Astrocyte (in vitro differentiated cells and primary cell): ENCODE data around the gene ISCA1. TPM values are rescaled to one million over a fixed set of nuclear protein-coding genes. Genes with fewer than 3 reads are reported as not detected.

ENCODE experiments used
- DNase-seq: peaks from one replicate; pipeline ENCODE4 v3.0.0-alpha.2; 2010; ENCODE audit warnings: low read depth
- FAIRE-seq: peaks from 2 replicates; lab custom pipeline; 2011; peaks lifted over from hg19 to GRCh38; lab: Jason Lieb, UNC
- H2AFZ ChIP-seq: 2 replicates; pipeline ENCODE4 v1.6.0; 2012; ENCODE audit warnings: low read depth, low read length, inconsistent platforms
- H3K27ac ChIP-seq: 2 replicates; pipeline ENCODE4 v1.5.1; 2011; ENCODE audit warnings: low read depth, low read length, inconsistent platforms
- H3K27me3 ChIP-seq: 2 replicates; pipeline ENCODE4 v1.6.0; 2011; ENCODE audit warnings: low read length, inconsistent platforms; ENCODE audit not compliant: insufficient read depth
- H3K36me3 ChIP-seq: 2 replicates; pipeline ENCODE4 v1.5.1; 2011; ENCODE audit warnings: low read length, inconsistent platforms; ENCODE audit not compliant: insufficient read depth
- H3K4me1 ChIP-seq: 2 replicates; pipeline ENCODE4 v1.5.1; 2011; ENCODE audit warnings: low read length, inconsistent platforms; ENCODE audit not compliant: insufficient read depth
- H3K4me2 ChIP-seq: 2 replicates; pipeline ENCODE4 v1.6.0; 2012; ENCODE audit warnings: low read length, inconsistent platforms
- H3K4me3 ChIP-seq: 2 replicates; pipeline ENCODE4 v1.5.1; 2011; ENCODE audit warnings: low read depth, mild to moderate bottlenecking, low read length, inconsistent platforms; ENCODE audit not compliant: insufficient read depth
- H3K79me2 ChIP-seq: 2 replicates; pipeline ENCODE4 v1.6.0; 2012; ENCODE audit warnings: mild to moderate bottlenecking, low read length, inconsistent platforms; ENCODE audit not compliant: insufficient read depth
- H3K9ac ChIP-seq: 2 replicates; pipeline ENCODE4 v1.6.0; 2012; ENCODE audit warnings: mild to moderate bottlenecking, low read length, inconsistent platforms
- H3K9me3 ChIP-seq: 2 replicates; pipeline ENCODE4 v1.5.1; 2012; ENCODE audit warnings: low read depth, mild to moderate bottlenecking, low read length, inconsistent platforms; ENCODE audit not compliant: insufficient read depth
- H4K20me1 ChIP-seq: 2 replicates; pipeline ENCODE4 v1.6.0; 2012; ENCODE audit warnings: low read length, inconsistent platforms; ENCODE audit not compliant: insufficient read depth
- H3K27ac Mint-ChIP-seq: one replicate; pipeline ENCODE4 v1.8.0; 2021; ENCODE audit warnings: mild to moderate bottlenecking, mixed read lengths; ENCODE audit not compliant: unreplicated experiment
- H3K27me3 Mint-ChIP-seq: one replicate; pipeline ENCODE4 v1.8.0; 2021; ENCODE audit warnings: low read depth, mixed read lengths; ENCODE audit not compliant: unreplicated experiment
- H3K36me3 Mint-ChIP-seq: one replicate; pipeline ENCODE4 v1.8.0; 2021; ENCODE audit warnings: low read depth, mixed read lengths; ENCODE audit not compliant: unreplicated experiment
- H3K4me1 Mint-ChIP-seq: one replicate; pipeline ENCODE4 v1.8.0; 2021; ENCODE audit warnings: low read depth, mixed read lengths; ENCODE audit not compliant: unreplicated experiment
- H3K4me3 Mint-ChIP-seq: one replicate; pipeline ENCODE4 v1.8.0; 2021; ENCODE audit warnings: mild to moderate bottlenecking, moderate library complexity, mixed read lengths; ENCODE audit not compliant: unreplicated experiment
- H3K9me3 Mint-ChIP-seq: one replicate; pipeline ENCODE4 v1.8.0; 2021; ENCODE audit warnings: mild to moderate bottlenecking, mixed read lengths; ENCODE audit not compliant: unreplicated experiment
- EZH2 ChIP-seq: IDR thresholded peaks from 2 replicates; pipeline ENCODE4 v1.6.1; 2012; ENCODE audit warnings: mild to moderate bottlenecking, low read length, inconsistent platforms; ENCODE audit not compliant: insufficient read depth
- total RNA-seq: library from RNA; stranded (reverse); gene quantifications from 2 replicates; pipeline ENCODE4 v1.2.1, GENCODE V29; 2021
- TF ChIP-seq, protein P1 (sequence below): IDR thresholded peaks from 2 replicates; pipeline ENCODE4 v1.5.1; 2011; ENCODE audit warnings: low read depth, mild to moderate bottlenecking, inconsistent platforms, low read length, moderate library complexity; ENCODE audit not compliant: insufficient read depth

Gene ISCA1
- total RNA-seq, 1 donor from 2014 or later: 30.6 TPM

DNA sequence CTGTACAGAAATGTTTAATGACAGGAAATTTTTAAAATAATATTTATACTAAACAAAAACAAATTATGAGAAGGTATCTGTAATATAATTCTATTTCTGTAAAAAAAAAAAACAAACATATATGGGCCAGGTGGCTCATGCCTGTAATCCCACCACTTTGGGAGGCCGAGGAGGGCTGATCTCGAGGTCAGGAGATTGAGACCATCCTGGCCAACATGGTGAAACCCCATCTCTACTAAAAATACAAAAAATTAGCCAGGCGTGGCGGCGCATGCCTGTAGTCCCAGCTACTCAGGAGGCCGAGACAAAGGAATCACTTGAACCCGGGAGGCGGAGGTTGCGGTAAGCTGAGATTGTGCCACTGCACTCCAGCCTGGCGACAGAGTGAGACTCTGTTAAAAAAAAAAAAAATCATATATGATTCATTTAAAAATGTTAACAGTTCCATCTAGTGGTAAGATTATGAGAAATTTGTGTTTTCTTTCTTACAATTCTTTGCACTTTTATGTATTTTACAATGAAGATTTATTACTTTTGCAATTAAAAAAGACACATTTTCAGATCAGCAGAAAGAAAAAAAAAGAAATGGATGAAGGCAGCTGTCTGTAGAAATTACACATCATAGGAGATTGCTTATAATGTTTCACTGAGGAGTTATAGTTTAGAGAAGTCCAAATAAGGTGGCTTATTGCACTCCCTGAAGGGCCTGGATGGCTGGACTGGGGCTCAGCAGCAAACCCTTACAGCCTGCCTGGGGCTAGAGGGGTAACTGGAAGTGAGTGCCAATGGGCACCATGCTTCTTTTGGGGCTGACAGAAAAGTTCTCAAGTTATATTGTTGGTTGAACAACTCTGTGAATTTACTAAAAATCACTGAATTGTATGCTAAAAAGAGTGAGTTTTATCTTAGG is 43.2 kb downstream of the ISCA1 start:
- H3K27me3 ChIP-seq: peaks cover 3% of the 10 kb centered on the region
- Mint-ChIP-seq H3K4me1 (peaks cover 3% of the 10 kb centered on the region), H3K36me3 (no peaks in the 10 kb centered on the region), H3K27me3 (no peaks in the 10 kb centered on the region), H3K27ac (no peak overlapping the region), H3K9me3 (no peaks in the 10 kb centered on the region), H3K4me3 (no peak overlapping the region)
- H3K4me1 ChIP-seq: no peaks in the 10 kb centered on the region
- H3K36me3 ChIP-seq: no peaks in the 10 kb centered on the region
- H4K20me1 ChIP-seq: no peaks in the 10 kb centered on the region
- H3K4me2 ChIP-seq: no peak overlapping the region
- no peak overlapping the region for H3K4me3 ChIP-seq
- DNase-seq: no peak
- no peak overlapping the region for H3K27ac ChIP-seq
- TF ChIP-seq EZH2: no peak
- TF ChIP-seq, protein P1, sequence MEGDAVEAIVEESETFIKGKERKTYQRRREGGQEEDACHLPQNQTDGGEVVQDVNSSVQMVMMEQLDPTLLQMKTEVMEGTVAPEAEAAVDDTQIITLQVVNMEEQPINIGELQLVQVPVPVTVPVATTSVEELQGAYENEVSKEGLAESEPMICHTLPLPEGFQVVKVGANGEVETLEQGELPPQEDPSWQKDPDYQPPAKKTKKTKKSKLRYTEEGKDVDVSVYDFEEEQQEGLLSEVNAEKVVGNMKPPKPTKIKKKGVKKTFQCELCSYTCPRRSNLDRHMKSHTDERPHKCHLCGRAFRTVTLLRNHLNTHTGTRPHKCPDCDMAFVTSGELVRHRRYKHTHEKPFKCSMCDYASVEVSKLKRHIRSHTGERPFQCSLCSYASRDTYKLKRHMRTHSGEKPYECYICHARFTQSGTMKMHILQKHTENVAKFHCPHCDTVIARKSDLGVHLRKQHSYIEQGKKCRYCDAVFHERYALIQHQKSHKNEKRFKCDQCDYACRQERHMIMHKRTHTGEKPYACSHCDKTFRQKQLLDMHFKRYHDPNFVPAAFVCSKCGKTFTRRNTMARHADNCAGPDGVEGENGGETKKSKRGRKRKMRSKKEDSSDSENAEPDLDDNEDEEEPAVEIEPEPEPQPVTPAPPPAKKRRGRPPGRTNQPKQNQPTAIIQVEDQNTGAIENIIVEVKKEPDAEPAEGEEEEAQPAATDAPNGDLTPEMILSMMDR: no peak
- no peaks in the 10 kb centered on the region for H3K9me3 ChIP-seq
- H3K79me2 ChIP-seq: no peaks in the 10 kb centered on the region
- no peak overlapping the region for H2AFZ ChIP-seq
- FAIRE-seq: no peak
- no peak overlapping the region for H3K9ac ChIP-seq

DNA sequence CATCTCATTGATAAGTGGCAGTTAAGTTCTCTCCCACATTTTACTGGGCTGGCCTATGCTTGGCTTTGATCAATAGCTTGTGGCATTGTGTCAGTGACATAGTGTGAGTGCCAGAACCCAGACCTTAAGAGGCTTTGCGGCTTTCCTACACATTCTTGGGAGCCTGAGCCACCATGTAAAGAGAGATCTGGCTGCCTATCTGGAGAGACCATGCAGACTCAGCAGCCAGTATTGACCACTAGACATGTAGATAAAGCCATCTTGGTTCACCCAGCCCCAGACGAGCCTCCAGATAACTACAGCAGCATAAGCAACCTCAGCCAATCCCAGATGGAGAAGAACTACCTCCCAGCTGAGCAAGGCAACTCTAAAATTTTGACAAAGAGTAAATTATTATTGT is 51.5 kb downstream of the ISCA1 start:
- no peak overlapping the region for H3K4me2 ChIP-seq
- TF ChIP-seq, protein P1: no peak
- TF ChIP-seq EZH2: no peak
- Mint-ChIP-seq H3K27me3 (peaks cover 5% of the 10 kb centered on the region), H3K36me3 (no peaks in the 10 kb centered on the region), H3K4me3 (no peak overlapping the region), H3K4me1 (no peaks in the 10 kb centered on the region), H3K27ac (no peak overlapping the region), H3K9me3 (no peaks in the 10 kb centered on the region)
- no peak overlapping the region for H3K4me3 ChIP-seq
- H3K4me1 ChIP-seq: no peaks in the 10 kb centered on the region
- H3K79me2 ChIP-seq: no peaks in the 10 kb centered on the region
- H4K20me1 ChIP-seq: no peaks in the 10 kb centered on the region
- no peak overlapping the region for H3K27ac ChIP-seq
- no peak overlapping the region for H2AFZ ChIP-seq
- H3K9me3 ChIP-seq: no peaks in the 10 kb centered on the region
- peaks cover 3% of the 10 kb centered on the region for H3K27me3 ChIP-seq
- DNase-seq: no peak
- H3K36me3 ChIP-seq: no peaks in the 10 kb centered on the region
- H3K9ac ChIP-seq: no peak overlapping the region
- no peak for FAIRE-seq

DNA sequence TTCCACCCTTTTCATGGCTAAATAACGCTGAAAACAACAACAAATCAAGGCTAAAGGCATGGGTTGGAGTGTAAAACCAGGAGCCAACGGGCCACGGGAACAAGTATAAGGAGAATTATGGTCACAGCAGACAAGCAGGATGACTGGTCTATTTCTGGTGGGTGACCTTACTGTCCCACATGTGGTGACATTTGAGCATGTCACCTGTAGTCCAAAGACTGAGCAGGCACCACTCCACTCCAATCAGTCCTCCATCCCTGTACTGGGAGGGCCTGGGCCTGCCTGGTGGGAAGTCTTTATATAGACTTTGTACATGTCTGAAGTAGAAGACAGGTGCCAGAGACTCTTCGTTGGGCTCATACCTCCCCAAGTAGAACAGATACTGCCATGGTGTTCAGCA is 59.7 kb downstream of the ISCA1 start:
- H3K36me3 ChIP-seq: no peaks in the 10 kb centered on the region
- no peaks in the 10 kb centered on the region for H3K4me1 ChIP-seq
- peaks cover 2% of the 10 kb centered on the region for H3K9me3 Mint-ChIP-seq
- no peak overlapping the region for H3K9ac ChIP-seq
- H3K4me3 Mint-ChIP-seq: no peak overlapping the region
- H3K4me3 ChIP-seq: no peak overlapping the region
- H3K27ac Mint-ChIP-seq: no peak overlapping the region
- H3K9me3 ChIP-seq: no peaks in the 10 kb centered on the region
- H3K36me3 Mint-ChIP-seq: no peaks in the 10 kb centered on the region
- no peaks in the 10 kb centered on the region for H3K79me2 ChIP-seq
- no peak for FAIRE-seq
- H4K20me1 ChIP-seq: no peaks in the 10 kb centered on the region
- no peak overlapping the region for H3K27ac ChIP-seq
- TF ChIP-seq, protein P1: no peak
- TF ChIP-seq EZH2: no peak
- H3K4me2 ChIP-seq: no peak overlapping the region
- DNase-seq: no peak
- peaks cover 11% of the 10 kb centered on the region for H3K27me3 Mint-ChIP-seq
- no peaks in the 10 kb centered on the region for H3K4me1 Mint-ChIP-seq
- no peaks in the 10 kb centered on the region for H3K27me3 ChIP-seq
- no peak overlapping the region for H2AFZ ChIP-seq
